ENCODE results near the gene VCAN. TPM values are rescaled to one million over a fixed set of nuclear protein-coding genes. Genes with fewer than 3 reads are reported as not detected.

The VCAN gene
- total RNA-seq, 2 donors from 2014 or later = 72.0 to 139 TPM

DNA sequence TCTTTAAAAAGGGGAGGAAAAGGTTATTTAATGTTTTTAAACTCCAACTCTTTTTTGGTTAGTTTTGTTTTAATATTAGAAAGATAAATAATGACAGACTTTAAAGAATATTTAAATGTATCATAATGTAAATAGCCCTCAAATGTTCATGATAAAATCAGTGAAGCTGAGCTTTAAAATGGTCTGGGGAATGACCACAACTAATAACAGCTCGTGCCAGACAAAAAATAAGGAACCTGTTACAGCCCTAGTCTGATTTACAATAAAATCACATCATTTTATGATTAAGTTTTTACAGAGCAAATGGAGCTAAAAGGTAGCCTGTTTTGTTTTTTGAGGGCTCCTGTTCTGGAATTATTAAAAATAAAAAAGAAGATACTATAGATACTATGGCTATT, 46.1 kb downstream of the VCAN start:
- Histone ChIP-seq H3K4me1 (no peaks in the 10 kb centered on the region), H3K9me3 (no peaks in the 10 kb centered on the region), H3K27me3 (no peaks in the 10 kb centered on the region), H3K27ac (no peak overlapping the region), H3K4me3 (no peak overlapping the region), H3K36me3 (peaks cover 19% of the 10 kb centered on the region)
- DNase-seq (ENCODE audit: low spot score) = no peak
- TF ChIP-seq, protein P1, sequence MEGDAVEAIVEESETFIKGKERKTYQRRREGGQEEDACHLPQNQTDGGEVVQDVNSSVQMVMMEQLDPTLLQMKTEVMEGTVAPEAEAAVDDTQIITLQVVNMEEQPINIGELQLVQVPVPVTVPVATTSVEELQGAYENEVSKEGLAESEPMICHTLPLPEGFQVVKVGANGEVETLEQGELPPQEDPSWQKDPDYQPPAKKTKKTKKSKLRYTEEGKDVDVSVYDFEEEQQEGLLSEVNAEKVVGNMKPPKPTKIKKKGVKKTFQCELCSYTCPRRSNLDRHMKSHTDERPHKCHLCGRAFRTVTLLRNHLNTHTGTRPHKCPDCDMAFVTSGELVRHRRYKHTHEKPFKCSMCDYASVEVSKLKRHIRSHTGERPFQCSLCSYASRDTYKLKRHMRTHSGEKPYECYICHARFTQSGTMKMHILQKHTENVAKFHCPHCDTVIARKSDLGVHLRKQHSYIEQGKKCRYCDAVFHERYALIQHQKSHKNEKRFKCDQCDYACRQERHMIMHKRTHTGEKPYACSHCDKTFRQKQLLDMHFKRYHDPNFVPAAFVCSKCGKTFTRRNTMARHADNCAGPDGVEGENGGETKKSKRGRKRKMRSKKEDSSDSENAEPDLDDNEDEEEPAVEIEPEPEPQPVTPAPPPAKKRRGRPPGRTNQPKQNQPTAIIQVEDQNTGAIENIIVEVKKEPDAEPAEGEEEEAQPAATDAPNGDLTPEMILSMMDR (IDR thresholded peaks at IDR 0.05) = no peak

DNA sequence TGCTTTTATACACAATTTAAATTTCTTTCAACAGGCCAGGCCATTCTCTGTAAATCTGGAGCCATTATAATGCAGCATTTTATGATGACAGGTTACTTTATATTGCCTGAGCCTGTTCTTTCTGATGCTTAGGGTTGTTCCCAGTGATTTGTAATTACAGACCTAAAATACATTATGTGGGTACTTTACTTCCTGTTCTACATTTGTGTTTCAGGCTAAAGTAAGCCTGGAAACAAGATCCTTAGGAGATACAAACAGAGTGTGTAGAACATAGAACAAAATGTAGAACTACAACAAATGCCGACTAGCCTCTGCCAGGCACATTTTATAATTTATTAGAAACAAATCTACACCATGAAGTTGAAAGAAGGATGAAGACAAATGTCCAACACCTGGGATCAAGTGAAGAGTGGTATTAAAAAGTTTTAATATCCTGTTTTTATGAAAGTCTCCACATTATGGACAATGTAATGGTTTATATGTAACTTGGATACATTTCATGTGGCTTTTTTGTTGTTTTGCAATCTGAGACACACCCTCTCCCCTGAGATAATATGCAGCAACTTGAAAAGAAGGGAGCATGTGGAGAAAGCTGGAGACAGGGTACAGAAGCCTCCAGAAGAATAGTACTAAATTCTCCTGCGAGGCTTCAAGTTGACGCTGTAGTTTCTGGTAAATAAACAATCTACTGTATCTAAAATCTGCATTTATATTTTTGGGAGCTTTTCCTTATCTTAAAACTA, 46.9 kb downstream of the VCAN start:
- Histone ChIP-seq H3K4me3 (no peak overlapping the region), H3K36me3 (peaks cover 19% of the 10 kb centered on the region), H3K9me3 (no peaks in the 10 kb centered on the region), H3K4me1 (no peaks in the 10 kb centered on the region), H3K27me3 (no peaks in the 10 kb centered on the region), H3K27ac (no peak overlapping the region)
- no peak for DNase-seq (ENCODE audit: low spot score)
- TF ChIP-seq, protein P1 (IDR thresholded peaks at IDR 0.05) = no peak

DNA sequence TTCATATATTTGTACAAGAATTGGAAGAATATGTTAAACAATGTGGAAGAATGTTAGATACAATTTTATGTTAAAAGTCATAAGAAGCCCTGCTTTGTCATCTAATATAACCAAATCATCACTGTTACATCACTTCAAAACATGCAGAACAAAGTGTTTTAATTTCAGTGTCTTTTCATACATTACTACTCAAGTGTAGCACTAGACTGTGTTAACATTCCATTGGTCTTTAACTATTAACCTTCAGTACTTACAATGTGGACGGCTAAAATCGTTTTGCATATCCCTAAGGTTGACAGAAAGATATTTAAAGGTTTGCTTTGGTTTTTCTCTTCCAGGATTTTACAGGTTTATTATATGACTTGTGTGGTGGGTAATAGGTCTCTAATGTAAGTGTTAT, 50.9 kb downstream of the VCAN start:
- TF ChIP-seq, protein P1 (IDR thresholded peaks at IDR 0.05) = no peak
- Histone ChIP-seq H3K27ac (no peak overlapping the region), H3K36me3 (peaks cover 19% of the 10 kb centered on the region), H3K27me3 (no peaks in the 10 kb centered on the region), H3K9me3 (no peaks in the 10 kb centered on the region), H3K4me3 (no peak overlapping the region), H3K4me1 (no peaks in the 10 kb centered on the region)
- DNase-seq (ENCODE audit: low spot score) = no peak

DNA sequence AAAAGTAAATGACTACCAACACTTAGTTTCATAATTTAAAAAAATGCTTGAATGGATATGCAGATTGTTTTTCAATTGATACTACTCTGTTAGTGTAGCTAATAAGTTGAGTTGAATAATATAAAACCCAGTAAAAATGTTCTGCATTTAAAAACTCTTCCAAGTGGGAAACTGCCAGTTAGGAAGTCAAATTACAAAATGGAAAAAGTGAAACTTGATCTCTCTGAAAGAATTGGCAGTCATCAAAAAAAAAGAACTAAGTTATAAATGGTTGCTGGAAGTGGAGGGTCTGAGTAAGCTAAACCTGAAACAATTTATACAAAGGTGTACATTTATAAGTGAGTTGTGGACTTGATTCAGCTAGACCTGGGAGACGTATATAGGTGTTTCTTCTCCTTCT, 52.4 kb downstream of the VCAN start:
- H3K27ac ChIP-seq = no peak overlapping the region
- DNase-seq (ENCODE audit: low spot score) = no peak
- H3K4me3 ChIP-seq = no peak overlapping the region
- TF ChIP-seq, protein P1 (IDR thresholded peaks at IDR 0.05) = no peak
- H3K36me3 ChIP-seq = peaks cover 19% of the 10 kb centered on the region
- H3K9me3 ChIP-seq = no peaks in the 10 kb centered on the region
- no peaks in the 10 kb centered on the region for H3K4me1 ChIP-seq
- H3K27me3 ChIP-seq = no peaks in the 10 kb centered on the region

DNA sequence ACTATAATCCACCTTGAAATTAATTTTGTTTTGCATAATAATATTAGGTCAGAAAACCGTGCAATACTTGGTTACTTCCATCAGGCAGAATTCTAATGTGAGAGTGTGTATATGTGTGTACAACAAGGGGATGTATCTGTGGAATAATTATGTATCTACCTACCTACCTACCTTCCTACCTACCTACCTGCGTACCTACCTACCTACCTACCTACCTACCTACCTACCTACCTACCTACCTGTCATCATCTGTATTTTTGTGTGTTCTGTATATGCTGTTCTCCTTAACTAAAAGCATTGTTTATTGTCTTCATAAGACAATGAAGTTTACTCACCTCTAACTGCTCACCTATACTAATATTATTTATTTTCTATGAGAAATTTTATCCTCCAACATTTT, 52.8 kb downstream of the VCAN start:
- no peak overlapping the region for H3K27ac ChIP-seq
- no peak overlapping the region for H3K4me3 ChIP-seq
- peaks cover 17% of the 10 kb centered on the region for H3K36me3 ChIP-seq
- no peaks in the 10 kb centered on the region for H3K27me3 ChIP-seq
- TF ChIP-seq, protein P1 (IDR thresholded peaks at IDR 0.05) = no peak
- no peaks in the 10 kb centered on the region for H3K9me3 ChIP-seq
- DNase-seq (ENCODE audit: low spot score) = no peak
- no peaks in the 10 kb centered on the region for H3K4me1 ChIP-seq

DNA sequence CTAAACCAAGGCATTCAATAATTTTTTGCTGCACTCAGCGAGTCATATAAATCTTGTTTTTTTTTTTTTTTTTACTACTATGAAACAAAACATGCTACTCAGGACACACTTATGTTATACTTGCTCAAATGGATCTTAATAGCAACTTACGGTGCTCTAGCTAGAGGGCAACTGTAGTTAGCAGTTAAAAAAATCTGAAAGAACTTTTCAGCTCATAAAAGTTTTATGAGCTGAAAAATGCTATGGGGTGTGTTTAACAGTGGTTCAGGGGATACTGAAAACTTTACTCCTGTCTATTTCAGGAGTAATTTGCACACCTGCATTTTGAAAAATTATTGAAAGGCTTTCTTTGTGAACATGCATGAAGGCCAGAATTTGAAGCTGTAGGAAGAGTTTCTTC, 53.4 kb downstream of the VCAN start:
- no peak overlapping the region for H3K4me3 ChIP-seq
- H3K9me3 ChIP-seq = no peaks in the 10 kb centered on the region
- no peaks in the 10 kb centered on the region for H3K4me1 ChIP-seq
- H3K27ac ChIP-seq = no peak overlapping the region
- H3K27me3 ChIP-seq = no peaks in the 10 kb centered on the region
- TF ChIP-seq, protein P1 (IDR thresholded peaks at IDR 0.05) = no peak
- peaks cover 10% of the 10 kb centered on the region for H3K36me3 ChIP-seq
- no peak for DNase-seq (ENCODE audit: low spot score)
